ENCODE measurements around the gene OAS2. TPM values are rescaled to one million over a fixed set of nuclear protein-coding genes. Genes with fewer than 3 reads are reported as not detected.

OAS2 gene
- total and polyA plus RNA-seq, 12 donors, result 3.3 to 24.2 (median 8.4) TPM

GRCh38 chr12:112941528-112942335, 36.6 kb upstream of the OAS2 start:
- Histone ChIP-seq H3K4me1 (peaks cover 4 to 27% (median 14%) of the 10 kb centered on the region in 9 donors), H3K9me3 (no peaks in the 10 kb centered on the region), H3K4me3 (no peak overlapping the region), H3K27me3 (peaks cover 0 to 6% (median 0%) of the 10 kb centered on the region in 7 donors), H3K36me3 (peaks cover 0 to 59% (median 13%) of the 10 kb centered on the region in 9 donors), H3K27ac (no peak overlapping the region)
- TF ChIP-seq CTCF (IDR thresholded peaks at IDR 0.05), result no peak
- no peak for ATAC-seq
- DNase-seq, result no peak
- intact Hi-C loops (cut with DNase I), result loop anchor here in 1 of 10 donors (5.0 kb wide), 1 partner anchor 36 kb away; the partner anchor contains the start of gene OAS2
- 89% methylated on average over 16 of the region's 16 CpGs for WGBS, 2 donors

- WGBS, 2 donors, result 98 to 100% methylated on average over 1 of the region's 1 CpG
- H3K4me3 ChIP-seq, result no peak overlapping the region
- peaks cover 0 to 67% (median 19%) of the 10 kb centered on the region in 9 donors for H3K36me3 ChIP-seq
- no peak for TF ChIP-seq CTCF (IDR thresholded peaks at IDR 0.05)
- H3K9me3 ChIP-seq, result peaks cover 0 to 4% (median 0%) of the 10 kb centered on the region in 11 donors
- H3K27me3 ChIP-seq, result peaks cover 0 to 6% (median 0%) of the 10 kb centered on the region in 7 donors
- no peak for DNase-seq
- peaks cover 4 to 27% (median 14%) of the 10 kb centered on the region in 9 donors for H3K4me1 ChIP-seq
- H3K27ac ChIP-seq, result no peak overlapping the region
- intact Hi-C loops (cut with DNase I), result loop anchor here in 1 of 10 donors (5.0 kb wide), 1 partner anchor 35 kb away; the partner anchor contains the start of gene OAS2
- no peak for ATAC-seq
Observed at GRCh38 chr12:112942572-112942971, 35.7 kb upstream of the OAS2 start.

- 90 to 92% methylated on average over 15 of the region's 15 CpGs for WGBS, 2 donors
- Histone ChIP-seq H3K27me3 (peaks cover 0 to 6% (median 0%) of the 10 kb centered on the region in 7 donors), H3K9me3 (peaks cover 0 to 4% (median 0%) of the 10 kb centered on the region in 11 donors), H3K4me3 (no peak overlapping the region), H3K36me3 (peaks cover 0 to 83% (median 20%) of the 10 kb centered on the region in 9 donors), H3K4me1 (peaks cover 0 to 21% (median 10%) of the 10 kb centered on the region in 9 donors), H3K27ac (no peak overlapping the region)
- DNase-seq, result no peak
- intact Hi-C loops (cut with DNase I), result loop anchor here in 1 of 10 donors (5.0 kb wide), 1 partner anchor 33 kb away; the partner anchor contains the start of gene OAS2
- ATAC-seq, result no peak
- TF ChIP-seq CTCF (IDR thresholded peaks at IDR 0.05), result no peak
Observed at GRCh38 chr12:112944024-112944690, 34.2 kb upstream of the OAS2 start.

GRCh38 chr12:112945515-112945914, 32.8 kb upstream of the OAS2 start:
- intact Hi-C loops (cut with DNase I), result no loop called here
- peaks cover 0 to 97% (median 26%) of the 10 kb centered on the region in 9 donors for H3K36me3 ChIP-seq
- peaks cover 0 to 17% (median 0%) of the 10 kb centered on the region in 9 donors for H3K4me1 ChIP-seq
- H3K27ac ChIP-seq, result no peak overlapping the region
- no peak for ATAC-seq
- 96 to 98% methylated on average over 4 of the region's 4 CpGs for WGBS, 2 donors
- no peak overlapping the region for H3K4me3 ChIP-seq
- H3K27me3 ChIP-seq, result peaks cover 0 to 6% (median 0%) of the 10 kb centered on the region in 7 donors
- DNase-seq, result no peak
- TF ChIP-seq CTCF (IDR thresholded peaks at IDR 0.05), result no peak
- H3K9me3 ChIP-seq, result peaks cover 0 to 4% (median 0%) of the 10 kb centered on the region in 11 donors
